ENCODE results near the gene PAQR4. TPM values are rescaled to one million over a fixed set of nuclear protein-coding genes. Genes with fewer than 3 reads are reported as not detected.
A peak's percentile ranks its signal among the peaks of the same experiment; 100 is the strongest.

Gene PAQR4
- total RNA-seq, 4 donors from 2014 or later: 1.9 to 6.4 (median 4.1) TPM

DNA sequence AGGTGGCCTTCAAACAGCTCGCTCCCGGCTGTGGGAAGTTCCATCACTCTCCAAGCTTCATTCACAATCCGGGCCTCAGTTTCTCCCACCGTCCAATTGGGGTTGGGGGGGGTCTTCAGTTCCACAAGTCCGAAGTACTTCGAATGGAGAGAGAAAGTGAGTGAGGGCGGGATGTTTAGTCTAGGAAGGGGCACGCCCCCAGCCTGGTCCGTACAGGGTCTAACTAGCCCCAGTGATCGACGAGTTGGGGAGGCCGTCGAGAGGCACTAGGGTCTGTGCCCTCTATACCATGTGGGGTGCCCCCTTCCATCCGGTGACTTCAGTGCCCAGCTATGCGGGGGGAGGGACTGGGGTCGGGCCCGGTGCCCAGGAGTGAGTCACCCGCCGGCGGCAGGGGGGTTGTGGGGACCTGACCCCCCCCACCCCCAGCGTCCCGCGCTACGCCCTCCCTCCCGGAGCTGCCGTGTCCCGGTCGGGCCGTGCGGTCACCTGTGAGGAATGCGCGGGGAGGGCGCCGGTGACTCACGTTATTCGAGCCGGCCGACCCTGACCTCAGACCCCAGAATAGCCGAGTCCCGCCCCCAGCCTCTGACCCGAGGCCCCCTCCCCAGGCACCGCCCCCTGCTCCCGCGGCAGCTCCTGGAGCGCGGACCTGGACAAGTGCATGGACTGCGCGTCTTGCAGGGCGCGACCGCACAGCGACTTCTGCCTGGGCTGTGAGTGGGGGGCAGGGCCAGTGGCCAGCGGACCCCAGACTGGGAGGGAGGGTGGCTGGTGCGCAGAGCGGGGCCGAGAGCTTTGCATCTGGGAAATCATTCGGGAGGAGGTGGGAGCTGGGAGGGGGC is 51.7 kb downstream of the PAQR4 start:
- peaks cover 0 to 5% of the 10 kb centered on the region in 2 donors for H3K36me3 ChIP-seq
- WGBS, 2 donors (ENCODE audit: low coverage in 1 of 2): 0% methylated on average over 1 of the region's 57 CpGs
- peak overlapping the region; percentile 60 to 73 for H3K4me3 ChIP-seq
- ATAC-seq: peak; percentile 60
- TF ChIP-seq POLR2AphosphoS5 (IDR thresholded peaks at IDR 0.05) (peak; percentile 97), POLR2A (IDR thresholded peaks at IDR 0.05) (no peak)
- no peaks in the 10 kb centered on the region for H3K9me3 ChIP-seq
- peaks cover 0 to 69% (median 25%) of the 10 kb centered on the region in 3 donors for H3K4me1 ChIP-seq
- H3K27me3 ChIP-seq: peaks cover 33% of the 10 kb centered on the region
- H3K27ac ChIP-seq: peak overlapping the region; percentile 93 to 97 (median 96)

DNA sequence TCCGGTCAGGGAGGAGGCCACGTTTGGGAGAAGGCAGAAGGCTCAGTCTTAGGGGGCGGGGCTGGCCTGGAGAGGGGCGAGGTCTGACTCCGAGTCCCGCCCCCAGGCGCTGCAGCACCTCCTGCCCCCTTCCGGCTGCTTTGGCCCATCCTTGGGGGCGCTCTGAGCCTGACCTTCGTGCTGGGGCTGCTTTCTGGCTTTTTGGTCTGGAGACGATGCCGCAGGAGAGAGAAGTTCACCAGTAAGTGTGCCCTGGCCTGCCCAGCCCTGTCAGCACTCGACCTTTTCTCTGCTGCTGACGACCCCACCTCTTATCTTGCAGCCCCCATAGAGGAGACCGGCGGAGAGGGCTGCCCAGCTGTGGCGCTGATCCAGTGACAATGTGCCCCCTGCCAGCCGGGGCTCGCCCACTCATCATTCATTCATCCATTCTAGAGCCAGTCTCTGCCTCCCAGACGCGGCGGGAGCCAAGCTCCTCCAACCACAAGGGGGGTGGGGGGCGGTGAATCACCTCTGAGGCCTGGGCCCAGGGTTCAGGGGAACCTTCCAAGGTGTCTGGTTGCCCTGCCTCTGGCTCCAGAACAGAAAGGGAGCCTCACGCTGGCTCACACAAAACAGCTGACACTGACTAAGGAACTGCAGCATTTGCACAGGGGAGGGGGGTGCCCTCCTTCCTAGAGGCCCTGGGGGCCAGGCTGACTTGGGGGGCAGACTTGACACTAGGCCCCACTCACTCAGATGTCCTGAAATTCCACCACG is 52.5 kb downstream of the PAQR4 start:
- TF ChIP-seq POLR2AphosphoS5 (IDR thresholded peaks at IDR 0.05) (peak; percentile 43), EP300 (IDR thresholded peaks at IDR 0.05) (no peak), POLR2A (IDR thresholded peaks at IDR 0.05) (no peak)
- TF ChIP-seq, protein P1, sequence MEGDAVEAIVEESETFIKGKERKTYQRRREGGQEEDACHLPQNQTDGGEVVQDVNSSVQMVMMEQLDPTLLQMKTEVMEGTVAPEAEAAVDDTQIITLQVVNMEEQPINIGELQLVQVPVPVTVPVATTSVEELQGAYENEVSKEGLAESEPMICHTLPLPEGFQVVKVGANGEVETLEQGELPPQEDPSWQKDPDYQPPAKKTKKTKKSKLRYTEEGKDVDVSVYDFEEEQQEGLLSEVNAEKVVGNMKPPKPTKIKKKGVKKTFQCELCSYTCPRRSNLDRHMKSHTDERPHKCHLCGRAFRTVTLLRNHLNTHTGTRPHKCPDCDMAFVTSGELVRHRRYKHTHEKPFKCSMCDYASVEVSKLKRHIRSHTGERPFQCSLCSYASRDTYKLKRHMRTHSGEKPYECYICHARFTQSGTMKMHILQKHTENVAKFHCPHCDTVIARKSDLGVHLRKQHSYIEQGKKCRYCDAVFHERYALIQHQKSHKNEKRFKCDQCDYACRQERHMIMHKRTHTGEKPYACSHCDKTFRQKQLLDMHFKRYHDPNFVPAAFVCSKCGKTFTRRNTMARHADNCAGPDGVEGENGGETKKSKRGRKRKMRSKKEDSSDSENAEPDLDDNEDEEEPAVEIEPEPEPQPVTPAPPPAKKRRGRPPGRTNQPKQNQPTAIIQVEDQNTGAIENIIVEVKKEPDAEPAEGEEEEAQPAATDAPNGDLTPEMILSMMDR (IDR thresholded peaks at IDR 0.05): peak in 3 of 4 experiments; percentile 29 to 59 (median 42)
- peak overlapping the region; percentile 60 to 73 for H3K4me3 ChIP-seq
- 10% methylated on average over 4 of the region's 25 CpGs; no CpG with 5 or more reads in 1 of the 2 donors for WGBS, 2 donors (ENCODE audit: low coverage in 1 of 2)
- H3K4me1 ChIP-seq: peaks cover 0 to 69% (median 25%) of the 10 kb centered on the region in 3 donors
- peaks cover 29% of the 10 kb centered on the region for H3K27me3 ChIP-seq
- H3K27ac ChIP-seq: peak overlapping the region; percentile 93 to 97 (median 96)
- peaks cover 0 to 13% of the 10 kb centered on the region in 2 donors for H3K36me3 ChIP-seq
- peak; percentile 32 for ATAC-seq
- no peaks in the 10 kb centered on the region for H3K9me3 ChIP-seq

DNA sequence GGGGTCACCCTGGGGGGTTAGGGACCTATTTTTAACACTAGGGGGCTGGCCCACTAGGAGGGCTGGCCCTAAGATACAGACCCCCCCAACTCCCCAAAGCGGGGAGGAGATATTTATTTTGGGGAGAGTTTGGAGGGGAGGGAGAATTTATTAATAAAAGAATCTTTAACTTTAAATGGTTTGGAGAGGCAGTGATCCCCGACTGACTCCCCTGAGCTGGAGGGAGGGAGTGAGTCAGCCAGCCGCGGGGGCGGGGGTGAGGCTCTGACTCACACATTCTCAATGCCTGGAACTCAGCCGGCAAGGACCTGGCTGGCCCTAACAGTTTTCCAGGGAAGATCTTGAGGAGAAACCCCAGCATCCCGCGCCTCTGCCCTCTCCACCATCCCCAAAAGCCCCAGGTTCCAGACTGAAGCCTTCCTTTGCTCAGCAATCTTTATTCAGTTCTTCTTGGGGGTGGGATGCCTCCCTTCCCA is 53.1 kb downstream of the PAQR4 start:
- WGBS, 2 donors (ENCODE audit: low coverage in 1 of 2): 4 to 20% methylated on average over 1 to 7 of the region's 8 CpGs
- Histone ChIP-seq H3K4me1 (peaks cover 0 to 69% (median 25%) of the 10 kb centered on the region in 3 donors), H3K4me3 (peak overlapping the region in 1 of 2 donors; percentile 81)

DNA sequence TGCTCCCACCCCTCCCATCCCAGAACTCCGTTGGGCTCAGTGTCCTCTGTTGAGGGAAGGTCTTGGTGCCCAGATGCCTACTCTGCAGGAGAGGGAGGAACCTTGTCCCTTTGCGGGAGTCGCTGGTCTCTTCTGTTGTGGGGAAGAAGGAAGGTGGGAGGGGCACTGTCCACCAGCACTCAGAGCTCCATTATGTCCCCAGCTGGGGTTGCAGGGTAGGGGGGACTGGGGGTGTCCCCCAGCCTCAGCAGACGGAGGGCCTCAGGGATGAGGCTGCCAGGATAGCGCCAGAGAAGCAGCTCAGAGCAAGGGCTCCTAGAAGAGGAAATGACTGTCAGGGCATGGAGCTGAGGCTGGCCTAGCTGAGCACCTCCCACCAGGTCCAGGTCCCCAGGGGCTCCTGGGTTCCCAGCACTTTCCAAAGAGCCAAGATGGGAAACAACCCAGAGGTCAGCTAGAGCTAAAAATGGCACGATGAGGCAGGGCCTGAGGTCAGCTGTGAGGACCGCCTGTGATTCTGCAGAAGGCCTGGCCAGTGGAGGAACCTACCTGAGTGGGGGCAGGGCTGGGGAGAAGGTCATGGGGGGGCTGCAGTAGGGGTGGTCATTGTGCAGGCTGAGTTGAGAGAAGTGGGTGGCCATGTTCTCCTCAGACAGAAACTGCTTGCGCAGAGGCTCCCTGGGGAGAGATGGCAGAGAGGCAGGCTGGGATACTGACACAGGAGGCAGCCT is 53.7 kb downstream of the PAQR4 start:
- H3K4me3 ChIP-seq: peak overlapping the region; percentile 60 to 81
- peaks cover 17% of the 10 kb centered on the region for H3K27me3 ChIP-seq
- H3K27ac ChIP-seq: peak overlapping the region; percentile 93 to 97 (median 96)
- H3K36me3 ChIP-seq: peaks cover 0 to 22% of the 10 kb centered on the region in 2 donors
- ATAC-seq: no peak
- H3K4me1 ChIP-seq: peaks cover 0 to 67% (median 25%) of the 10 kb centered on the region in 3 donors
- 0% methylated on average over 1 to 3 of the region's 8 CpGs for WGBS, 2 donors (ENCODE audit: low coverage in 1 of 2)
- no peaks in the 10 kb centered on the region for H3K9me3 ChIP-seq
- TF ChIP-seq EP300 (IDR thresholded peaks at IDR 0.05) (no peak), POLR2AphosphoS5 (IDR thresholded peaks at IDR 0.05) (no peak), POLR2A (IDR thresholded peaks at IDR 0.05) (no peak)
- TF ChIP-seq, protein P1 (IDR thresholded peaks at IDR 0.05): no peak

More for the DNA sequence above, 53.1 kb downstream of the PAQR4 start:
- peak; percentile 66 for ATAC-seq
- TF ChIP-seq POLR2AphosphoS5 (IDR thresholded peaks at IDR 0.05): peak; percentile 92
- TF ChIP-seq EP300 (IDR thresholded peaks at IDR 0.05): no peak
- peak overlapping the region; percentile 93 to 97 (median 96) for H3K27ac ChIP-seq
- no peaks in the 10 kb centered on the region for H3K9me3 ChIP-seq
- peaks cover 23% of the 10 kb centered on the region for H3K27me3 ChIP-seq
- H3K36me3 ChIP-seq: peaks cover 0 to 20% of the 10 kb centered on the region in 2 donors

Small RNA genes within 50 kb of the gene (small RNA-seq; reads per million reads assigned to genes)
- 0 reads per million in 4 donors for gene LINC00514

Other genes starting within 250 kb of the PAQR4 start
- gene PRSS27, start 249.1 kb upstream of the PAQR4 start, total RNA-seq: 10 to 100 TPM in 1 of 4 donors, 1 to 10 TPM in 2, under 1 TPM in 1; 0.67 to 10.3 (median 2.4) TPM
- 100 to 1,000 TPM in 3 of 4 donors, 10 to 100 TPM in 1; 73.9 to 398 (median 255) TPM for gene SRRM2, start 216.7 kb upstream of the PAQR4 start, total RNA-seq
- gene ELOB, start 192.1 kb upstream of the PAQR4 start, total RNA-seq: 100 to 1,000 TPM; 216 to 269 (median 251) TPM
- gene PRSS33, start 181.8 kb upstream of the PAQR4 start, total RNA-seq: not detected
- gene PRSS41, start 170.9 kb upstream of the PAQR4 start, total RNA-seq: not detected
- gene PRSS21, start 152.1 kb upstream of the PAQR4 start, total RNA-seq: not detected
- 10 to 100 TPM in 1 of 4 donors, not detected in 3; 37.5 TPM for gene ZG16B, start 139.0 kb upstream of the PAQR4 start, total RNA-seq
- gene PRSS22, start 111.2 kb upstream of the PAQR4 start, total RNA-seq: 1 to 10 TPM in 2 of 4 donors, not detected in 2; 1.0 to 2.7 TPM
- 10 to 100 TPM; 21.9 to 69.1 (median 38.8) TPM for gene FLYWCH2, start 86.1 kb upstream of the PAQR4 start, total RNA-seq
- 10 to 100 TPM; 34.5 to 66.5 (median 51.2) TPM for gene FLYWCH1, start 57.4 kb upstream of the PAQR4 start, total RNA-seq
- not detected for gene KREMEN2, start 5.1 kb upstream of the PAQR4 start, total RNA-seq
- 1 to 10 TPM in 2 of 4 donors, not detected in 2; 1.6 to 1.7 TPM for gene PKMYT1, start 11.1 kb downstream of the PAQR4 start, total RNA-seq
- gene CLDN9, start 43.6 kb downstream of the PAQR4 start, total RNA-seq: under 1 TPM in 2 of 4 donors, not detected in 2; 0.32 to 0.39 TPM
- gene CLDN6, start 48.8 kb downstream of the PAQR4 start, total RNA-seq: not detected
- gene TNFRSF12A, start 51.0 kb downstream of the PAQR4 start, total RNA-seq: 100 to 1,000 TPM in 2 of 4 donors, 10 to 100 TPM in 2; 26.0 to 135 (median 72.2) TPM
- 10 to 100 TPM; 20.1 to 94.9 (median 40.5) TPM for gene HCFC1R1, start 54.6 kb downstream of the PAQR4 start, total RNA-seq
- gene THOC6, start 54.7 kb downstream of the PAQR4 start, total RNA-seq: 10 to 100 TPM; 17.6 to 28.2 (median 25.0) TPM
- gene BICDL2, start 67.6 kb downstream of the PAQR4 start, total RNA-seq: 1 to 10 TPM in 1 of 4 donors, under 1 TPM in 2, not detected in 1; 0.31 to 3.1 (median 0.31) TPM
- gene MMP25, start 77.2 kb downstream of the PAQR4 start, total RNA-seq: 1 to 10 TPM in 2 of 4 donors, not detected in 2; 1.6 to 2.6 TPM
- 10 to 100 TPM in 3 of 4 donors, 1 to 10 TPM in 1; 2.6 to 39.0 (median 21.6) TPM for gene IL32, start 96.3 kb downstream of the PAQR4 start, total RNA-seq
- 1 to 10 TPM in 1 of 4 donors, not detected in 3; 1.7 TPM for gene ZSCAN10, start 129.9 kb downstream of the PAQR4 start, total RNA-seq
- 10 to 100 TPM; 11.6 to 25.8 (median 20.4) TPM for gene ZNF205, start 143.2 kb downstream of the PAQR4 start, total RNA-seq
- 10 to 100 TPM in 2 of 4 donors, 1 to 10 TPM in 2; 3.6 to 22.3 (median 12.2) TPM for gene ZNF213, start 165.7 kb downstream of the PAQR4 start, total RNA-seq
- gene OR1F1, start 218.9 kb downstream of the PAQR4 start, total RNA-seq: not detected

All from gastroesophageal sphincter (tissue), 4 donors.